ENCODE measurements around the gene SLC24A3. TPM values are rescaled to one million over a fixed set of nuclear protein-coding genes. Genes with fewer than 3 reads are reported as not detected.
A peak's percentile ranks its signal among the peaks of the same experiment; 100 is the strongest.

SLC24A3 gene
- total RNA-seq, 1 experiment from 2014 or later, result 46.0 TPM

- Histone ChIP-seq H3K4me3 (ENCODE audit: low read depth, low read length, poor library complexity, severe bottlenecking) (peak overlapping the region; percentile 88), H3K4me1 (ENCODE audit: insufficient read depth, low read length, poor library complexity, severe bottlenecking) (peaks cover 60% of the 10 kb centered on the region), H3K27me3 (replicated peaks; ENCODE audit: insufficient read depth, low read depth, low read length, poor library complexity) (no peaks in the 10 kb centered on the region), H3K9me3 (ENCODE audit: low read depth, low read length, poor library complexity, severe bottlenecking) (no peaks in the 10 kb centered on the region), H3K27ac (ENCODE audit: low read depth, low read length, poor library complexity, severe bottlenecking) (peak overlapping the region; percentile 97), H3K36me3 (ENCODE audit: insufficient read depth, low read length, poor library complexity, severe bottlenecking) (peaks cover 9% of the 10 kb centered on the region)
- no TSS peak for BruUV-seq (replicated peaks)
- POLR2A ChIA-PET (ENCODE audit: low non-redundant PET), result no interaction called here
- CTCF ChIA-PET, result interaction anchor here (1.0 kb wide), 1 partner anchor 10 kb away, joined by 20 read pairs; no protein-coding TSS in a partner anchor
- TF ChIP-seq EZH2 (IDR thresholded peaks at IDR 0.05; ENCODE audit: borderline replicate concordance, low read depth, low read length, poor library complexity, severe bottlenecking), result no peak
- peak; percentile 49 for TF ChIP-seq CTCF (conservative IDR thresholded peaks at IDR 0.05; ENCODE audit: low read depth, low read length)
- peak; percentile 88 for DNase-seq (ENCODE audit: low spot score)
- intact Hi-C loops (cut with micrococcal nuclease; ENCODE audit: unreplicated experiment), result loop anchor here (2.0 kb wide), 1 partner anchor 376 kb away; no protein-coding TSS in a partner anchor
Measured at GRCh38 chr20:19212821-19213502, 520 bp downstream of the SLC24A3 start.

- CTCF ChIA-PET, result interaction anchor here (1.1 kb wide), 1 partner anchor 9 kb away, joined by 4 read pairs; no protein-coding TSS in a partner anchor
- Histone ChIP-seq H3K27me3 (replicated peaks; ENCODE audit: insufficient read depth, low read depth, low read length, poor library complexity) (no peaks in the 10 kb centered on the region), H3K9me3 (ENCODE audit: low read depth, low read length, poor library complexity, severe bottlenecking) (no peaks in the 10 kb centered on the region), H3K27ac (ENCODE audit: low read depth, low read length, poor library complexity, severe bottlenecking) (peak overlapping the region; percentile 97), H3K4me1 (ENCODE audit: insufficient read depth, low read length, poor library complexity, severe bottlenecking) (peaks cover 59% of the 10 kb centered on the region), H3K4me3 (ENCODE audit: low read depth, low read length, poor library complexity, severe bottlenecking) (peak overlapping the region; percentile 88), H3K36me3 (ENCODE audit: insufficient read depth, low read length, poor library complexity, severe bottlenecking) (peaks cover 6% of the 10 kb centered on the region)
- TF ChIP-seq CTCF (conservative IDR thresholded peaks at IDR 0.05; ENCODE audit: low read depth, low read length), result no peak
- TF ChIP-seq EZH2 (IDR thresholded peaks at IDR 0.05; ENCODE audit: borderline replicate concordance, low read depth, low read length, poor library complexity, severe bottlenecking), result no peak
- peak; percentile 68 for DNase-seq (ENCODE audit: low spot score)
- intact Hi-C loops (cut with micrococcal nuclease; ENCODE audit: unreplicated experiment), result loop anchor here (2.0 kb wide), 1 partner anchor 375 kb away; no protein-coding TSS in a partner anchor
- TSS peak; percentile 28 for BruUV-seq (replicated peaks)
- POLR2A ChIA-PET (ENCODE audit: low non-redundant PET), result no interaction called here
Measured at GRCh38 chr20:19213946-19214490, 1.6 kb downstream of the SLC24A3 start.

GRCh38 chr20:19218411-19218810 is 6.0 kb downstream of the SLC24A3 start:
- no TSS peak for BruUV-seq (replicated peaks)
- H3K4me3 ChIP-seq (ENCODE audit: low read depth, low read length, poor library complexity, severe bottlenecking), result no peak overlapping the region
- ChIA-PET CTCF (no interaction called here), POLR2A (ENCODE audit: low non-redundant PET) (no interaction called here)
- no peaks in the 10 kb centered on the region for H3K27me3 ChIP-seq (replicated peaks; ENCODE audit: insufficient read depth, low read depth, low read length, poor library complexity)
- peaks cover 76% of the 10 kb centered on the region for H3K4me1 ChIP-seq (ENCODE audit: insufficient read depth, low read length, poor library complexity, severe bottlenecking)
- H3K27ac ChIP-seq (ENCODE audit: low read depth, low read length, poor library complexity, severe bottlenecking), result peak overlapping the region; percentile 97
- no peak for DNase-seq (ENCODE audit: low spot score)
- H3K36me3 ChIP-seq (ENCODE audit: insufficient read depth, low read length, poor library complexity, severe bottlenecking), result no peaks in the 10 kb centered on the region
- intact Hi-C loops (cut with micrococcal nuclease; ENCODE audit: unreplicated experiment), result no loop called here
- TF ChIP-seq EZH2 (IDR thresholded peaks at IDR 0.05; ENCODE audit: borderline replicate concordance, low read depth, low read length, poor library complexity, severe bottlenecking) (no peak), CTCF (conservative IDR thresholded peaks at IDR 0.05; ENCODE audit: low read depth, low read length) (no peak)
- H3K9me3 ChIP-seq (ENCODE audit: low read depth, low read length, poor library complexity, severe bottlenecking), result no peaks in the 10 kb centered on the region
